HG03175 (cell line): ENCODE results near the gene TANGO2.

Experiments
- ATAC-seq: cut with Tn5 transposase; IDR thresholded peaks from one replicate; pipeline ENCODE4 v1.9.1; 2021; ENCODE audit warnings: mild to moderate bottlenecking, moderate library complexity; ENCODE audit not compliant: unreplicated experiment

Gene TANGO2

GRCh38 chr22:20083157-20083890, 62.4 kb downstream of the TANGO2 start:
- no peak for ATAC-seq

GRCh38 chr22:20083891-20084546, 63.1 kb downstream of the TANGO2 start:
- no peak for ATAC-seq

GRCh38 chr22:20084547-20085413, 63.9 kb downstream of the TANGO2 start:
- ATAC-seq, result no peak

GRCh38 chr22:20085651-20086050, 64.7 kb downstream of the TANGO2 start:
- no peak for ATAC-seq

GRCh38 chr22:20086101-20086599, 65.2 kb downstream of the TANGO2 start:
- no peak for ATAC-seq

- no peak for ATAC-seq
These were observed 65.9 kb downstream of the TANGO2 start for GRCh38 chr22:20086763-20087162.

- ATAC-seq, result no peak
These were observed 66.7 kb downstream of the TANGO2 start for GRCh38 chr22:20087319-20088262.

- ATAC-seq, result no peak
These were observed 67.3 kb downstream of the TANGO2 start for GRCh38 chr22:20088263-20088648.

GRCh38 chr22:20089226-20089976, 68.5 kb downstream of the TANGO2 start:
- ATAC-seq, result no peak

GRCh38 chr22:20089977-20090729, 69.2 kb downstream of the TANGO2 start:
- no peak for ATAC-seq

GRCh38 chr22:20090730-20091240, 69.9 kb downstream of the TANGO2 start:
- ATAC-seq, result no peak

- no peak for ATAC-seq
These were observed 71.0 kb downstream of the TANGO2 start for GRCh38 chr22:20091690-20092476.

GRCh38 chr22:20092477-20092854, 71.6 kb downstream of the TANGO2 start:
- no peak for ATAC-seq

- no peak for ATAC-seq
These were observed 72.7 kb downstream of the TANGO2 start for GRCh38 chr22:20093418-20094196.

- no peak for ATAC-seq
These were observed 73.4 kb downstream of the TANGO2 start for GRCh38 chr22:20094197-20094807.

- no peak for ATAC-seq
These were observed 74.6 kb downstream of the TANGO2 start for GRCh38 chr22:20095521-20095920.
